Activated CD8-positive, alpha-beta memory T cell treated with anti-CD3 and anti-CD28 coated beads, Interleukin-2, amount 50 U/mL, for 4 hours (primary cell): ENCODE results near the gene SNRK.

ENCODE experiments used
- DNase-seq: peaks from one replicate; pipeline ENCODE4 v3.0.0-alpha.2; 2020

SNRK gene

GRCh38 chr3:43270078-43270477 lies 16.3 kb upstream of the SNRK start:
- DNase-seq, result no peak

- DNase-seq, result no peak
Observed at GRCh38 chr3:43273416-43273815, 12.9 kb upstream of the SNRK start.

GRCh38 chr3:43279082-43279481 lies 7.3 kb upstream of the SNRK start:
- no peak for DNase-seq

- DNase-seq, result no peak
Observed at GRCh38 chr3:43279532-43279931, 6.8 kb upstream of the SNRK start.

GRCh38 chr3:43281020-43281419 lies 5.3 kb upstream of the SNRK start:
- no peak for DNase-seq

- no peak for DNase-seq
Observed at GRCh38 chr3:43284171-43284570, 2.2 kb upstream of the SNRK start.

- DNase-seq, result no peak
Observed at GRCh38 chr3:43285644-43286043, 696 bp upstream of the SNRK start.

GRCh38 chr3:43286841-43287499 lies 630 bp downstream of the SNRK start:
- DNase-seq, result no peak

- DNase-seq, result no peak
Observed at GRCh38 chr3:43287500-43287873, 1.1 kb downstream of the SNRK start.

GRCh38 chr3:43288366-43288765 lies 2.0 kb downstream of the SNRK start:
- DNase-seq, result no peak

GRCh38 chr3:43288850-43289249 lies 2.5 kb downstream of the SNRK start:
- no peak for DNase-seq

- no peak for DNase-seq
Observed at GRCh38 chr3:43289401-43289800, 3.1 kb downstream of the SNRK start.

- DNase-seq, result no peak
Observed at GRCh38 chr3:43289841-43290470, 3.6 kb downstream of the SNRK start.

GRCh38 chr3:43290956-43291355 lies 4.6 kb downstream of the SNRK start:
- DNase-seq, result no peak

- no peak for DNase-seq
Observed at GRCh38 chr3:43291546-43291945, 5.2 kb downstream of the SNRK start.

- DNase-seq, result no peak
Observed at GRCh38 chr3:43294975-43295374, 8.6 kb downstream of the SNRK start.

- DNase-seq, result peak; percentile 57
Observed at GRCh38 chr3:43296565-43296964, 10.2 kb downstream of the SNRK start.

GRCh38 chr3:43298292-43298691 lies 12.0 kb downstream of the SNRK start:
- no peak for DNase-seq

- DNase-seq, result no peak
Observed at GRCh38 chr3:43298761-43299160, 12.4 kb downstream of the SNRK start.

GRCh38 chr3:43302116-43302880 lies 16.0 kb downstream of the SNRK start:
- no peak for DNase-seq

GRCh38 chr3:43304126-43304525 lies 17.8 kb downstream of the SNRK start:
- no peak for DNase-seq

- no peak for DNase-seq
Observed at GRCh38 chr3:43307226-43307625, 20.9 kb downstream of the SNRK start.

- no peak for DNase-seq
Observed at GRCh38 chr3:43307649-43308048, 21.3 kb downstream of the SNRK start.
